Keratinocyte (primary cell): Measurements from ENCODE around the gene MT1B. TPM values are rescaled to one million over a fixed set of nuclear protein-coding genes. Genes with fewer than 3 reads are reported as not detected.
A peak's percentile ranks its signal among the peaks of the same experiment; 100 is the strongest.

Source experiments
- DNase-seq: peaks from one replicate; pipeline ENCODE4 v3.0.0-alpha.2; 2011; ENCODE audit warnings: low read depth, missing footprints, low spot score
- FAIRE-seq: peaks from 2 replicates; lab custom pipeline; 2011; peaks lifted over from hg19 to GRCh38; lab: Jason Lieb, UNC
- H2AFZ ChIP-seq: 2 replicates; pipeline ENCODE4 v1.6.0; 2012; ENCODE audit warnings: low read length, control low read depth, inconsistent platforms; ENCODE audit not compliant: control insufficient read depth
- H3K27ac ChIP-seq: 2 replicates; pipeline ENCODE4 v1.5.1; 2011; ENCODE audit warnings: low read length; ENCODE audit not compliant: control insufficient read depth, insufficient read depth
- H3K27me3 ChIP-seq: 3 replicates; pipeline ENCODE4 v1.6.0; 2011; ENCODE audit warnings: low read length; ENCODE audit not compliant: control insufficient read depth, insufficient read depth; ENCODE audit errors: extremely low read depth
- H3K36me3 ChIP-seq, 2 experiments: 2 replicates in 1 of 2; 3 replicates in 1 of 2; pipeline ENCODE4 v1.5.1; 2011; ENCODE audit warnings: low read length in 2 of 2, mild to moderate bottlenecking in 1 of 2; ENCODE audit not compliant: control insufficient read depth in 2 of 2, insufficient read depth in 2 of 2; ENCODE audit errors: extremely low read depth in 1 of 2
- H3K4me1 ChIP-seq: 3 replicates; pipeline ENCODE4 v1.5.1; 2011; ENCODE audit warnings: low read length; ENCODE audit not compliant: control insufficient read depth, insufficient read depth; ENCODE audit errors: extremely low read depth
- H3K4me2 ChIP-seq: 3 replicates; pipeline ENCODE4 v1.6.0; 2011; ENCODE audit warnings: low read depth, low read length; ENCODE audit not compliant: control insufficient read depth, insufficient read depth; ENCODE audit errors: extremely low read depth
- H3K4me3 ChIP-seq, 3 experiments: fragments of 200-600 bp in 1 of 3; sonication (generic) in 1 of 3; 2 replicates in 2 of 3; 3 replicates in 1 of 3; pipeline ENCODE4 v1.5.1; 2011 to 2016; ENCODE audit warnings: low read length in 3 of 3, mild to moderate bottlenecking in 3 of 3, control low read depth in 2 of 3, inconsistent platforms in 1 of 3, low read depth in 1 of 3, mixed read lengths in 1 of 3, mixed run types in 1 of 3, moderate library complexity in 1 of 3; ENCODE audit not compliant: control insufficient read depth in 2 of 3, insufficient read depth in 2 of 3; ENCODE audit errors: extremely low read depth in 1 of 3
- H3K79me2 ChIP-seq: 2 replicates; pipeline ENCODE4 v1.6.0; 2012; ENCODE audit warnings: low read length; ENCODE audit not compliant: control insufficient read depth, insufficient read depth
- H3K9ac ChIP-seq: 3 replicates; pipeline ENCODE4 v1.6.0; 2011; ENCODE audit warnings: low read length; ENCODE audit not compliant: control insufficient read depth, insufficient read depth; ENCODE audit errors: extremely low read depth
- H3K9me1 ChIP-seq: 3 replicates; pipeline ENCODE4 v1.6.0; 2011; ENCODE audit warnings: low read length; ENCODE audit not compliant: control insufficient read depth, insufficient read depth; ENCODE audit errors: extremely low read depth
- H3K9me3 ChIP-seq: 2 replicates; pipeline ENCODE4 v1.5.1; 2012; ENCODE audit warnings: low read depth, low read length; ENCODE audit not compliant: control insufficient read depth
- H4K20me1 ChIP-seq: 3 replicates; pipeline ENCODE4 v1.6.0; 2011; ENCODE audit warnings: low read length; ENCODE audit not compliant: control insufficient read depth, insufficient read depth; ENCODE audit errors: extremely low read depth
- CTCF ChIP-seq, 3 experiments: IDR thresholded peaks in 1 of 3; conservative IDR thresholded peaks in 1 of 3; optimal IDR thresholded peaks in 1 of 3; 2 replicates in 2 of 3; 3 replicates in 1 of 3; pipeline versions ENCODE3 to v1.5.1; 2011; ENCODE audit warnings: low read length in 3 of 3, mild to moderate bottlenecking in 3 of 3, moderate library complexity in 2 of 3, control low read depth in 1 of 3, inconsistent platforms in 1 of 3; ENCODE audit not compliant: insufficient read depth in 2 of 3; ENCODE audit errors: extremely low read depth in 1 of 3
- EZH2 ChIP-seq: IDR thresholded peaks from one replicate; pipeline ENCODE4 v1.6.1; 2012; ENCODE audit warnings: inconsistent platforms, mild to moderate bottlenecking, low read length, moderate library complexity
- dilution Hi-C: fragments of 300-500 bp; cut with MboI; formaldehyde crosslinking; loops from one replicate; pipeline ENCODE4 v1.7.0; 2020; ENCODE audit warnings: low sequenced_read_pairs; ENCODE audit not compliant: extremely low pct_ligation_motif_present
- polyA plus RNA-seq, 5 experiments: library from polyadenylated mRNA; depleted of rRNA in 3 of 5; stranded (reverse) in 3 of 5; stranded (forward) in 1 of 5; unstranded in 1 of 5; fragments of >200 nt; gene quantifications; 1 replicate in 1 of 5; 2 replicates in 3 of 5; 3 replicates in 1 of 5; pipeline versions ENCODE4 v1.2.1 to v1.2.3, GENCODE V29; 2011 to 2012; ENCODE audit warnings: missing spikeins in 2 of 5, low read depth in 1 of 5, low replicate concordance in 1 of 5

Gene MT1B
- polyA plus RNA-seq, 1 donor (not counting 4 experiments of a cell fraction or from before 2014, with no cell fraction given): not detected

DNA sequence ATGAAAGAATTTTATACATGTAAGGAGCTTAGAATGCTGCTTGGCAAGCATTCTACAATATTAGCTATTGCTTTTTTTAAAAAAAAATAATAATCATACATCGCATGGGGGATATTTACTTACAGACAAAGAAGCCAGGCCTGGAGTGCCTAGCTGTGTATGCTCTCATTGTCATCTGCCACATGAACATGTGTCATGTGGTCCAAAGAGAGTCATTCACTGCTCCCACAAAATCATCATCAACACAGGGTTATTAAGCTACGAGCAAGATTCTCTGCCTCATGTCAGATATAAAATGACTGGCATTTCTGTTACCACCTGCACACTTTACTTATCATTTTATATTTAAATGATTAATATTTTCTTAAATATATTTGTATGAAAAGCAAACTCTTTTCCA is 28.0 kb upstream of the MT1B start:
- dilution Hi-C loops: no loop called here
- TF ChIP-seq EZH2 (no peak), CTCF (optimal IDR thresholded peaks at IDR 0.05 in 1 of 3, IDR thresholded peaks at IDR 0.05 in 1 of 3, conservative IDR thresholded peaks at IDR 0.05 in 1 of 3; ENCODE audit: extremely low read depth in 1 of 3, insufficient read depth in 2 of 3, low read length in 3 of 3) (no peak)

DNA sequence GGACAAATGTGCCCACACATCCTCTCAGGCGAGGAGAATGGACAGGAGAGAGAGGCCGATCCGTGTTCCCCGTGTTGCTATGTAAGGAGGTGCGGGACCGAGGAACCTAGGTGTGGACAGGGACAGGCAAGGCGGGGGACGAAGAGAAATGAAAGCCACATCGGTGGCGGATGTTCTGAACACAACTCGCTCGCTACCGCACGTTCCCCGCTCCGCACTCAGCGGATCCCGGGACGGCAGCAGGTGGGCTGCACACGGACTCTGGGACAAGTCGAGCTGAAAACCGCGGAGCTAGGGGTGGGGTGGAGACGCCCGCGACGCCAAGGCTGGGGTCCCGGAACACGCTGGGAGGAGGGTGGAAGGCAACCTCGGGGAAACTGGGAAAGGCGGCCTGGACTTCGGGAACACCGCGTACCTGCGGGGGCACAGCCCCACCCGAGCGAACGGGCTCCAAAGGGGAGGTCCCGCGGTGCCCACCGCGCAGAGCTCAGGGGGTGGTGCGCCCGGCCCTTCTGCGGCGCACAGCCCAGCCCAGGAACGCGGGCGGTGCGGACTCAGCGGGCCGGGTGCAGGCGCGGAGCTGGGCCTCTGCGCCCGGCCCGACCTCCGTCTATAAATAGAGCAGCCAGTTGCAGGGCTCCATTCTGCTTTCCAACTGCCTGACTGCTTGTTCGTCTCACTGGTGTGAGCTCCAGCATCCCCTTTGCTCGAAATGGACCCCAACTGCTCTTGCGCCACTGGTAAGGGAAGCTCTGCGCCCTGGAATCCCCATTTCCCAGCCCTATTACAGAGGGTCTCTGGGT is 26.3 kb upstream of the MT1B start, which contains the start of gene MT1E:
TSS of gene MT1E (plus strand) at position 642 of the 803 bp plus-strand sequence. CDS start at position 713, 71 bp downstream.
- Histone ChIP-seq H3K9me1 (no peaks in the 10 kb centered on the region), H3K4me1 (peaks cover 10% of the 10 kb centered on the region), H4K20me1 (peaks cover 3% of the 10 kb centered on the region), H3K9me3 (no peaks in the 10 kb centered on the region), H3K9ac (peak within 1 kb of the TSS; percentile 69), H3K4me2 (peak within 1 kb of the TSS; percentile 91), H3K36me3 (no peaks in the 10 kb centered on the region), H2AFZ (peak within 1 kb of the TSS; percentile 69), H3K27ac (peak within 1 kb of the TSS; percentile 57), H3K4me3 (peak within 1 kb of the TSS; percentile 45 to 78 (median 67)), H3K27me3 (no peaks in the 10 kb centered on the region), H3K79me2 (peaks cover 9% of the 10 kb centered on the region)
- DNase-seq (no peak), FAIRE-seq (no peak)
- dilution Hi-C loops: no loop called here
- TF ChIP-seq CTCF (optimal IDR thresholded peaks at IDR 0.05 in 1 of 3, IDR thresholded peaks at IDR 0.05 in 1 of 3, conservative IDR thresholded peaks at IDR 0.05 in 1 of 3; ENCODE audit: extremely low read depth in 1 of 3, insufficient read depth in 2 of 3, low read length in 3 of 3) (no peak), EZH2 (no peak)

More for the DNA sequence above, 28.0 kb upstream of the MT1B start:
- no peak overlapping the region for H3K4me3 ChIP-seq
- FAIRE-seq (no peak), DNase-seq (no peak)
- peaks cover 10% of the 10 kb centered on the region for H3K4me1 ChIP-seq
- peaks cover 3% of the 10 kb centered on the region for H4K20me1 ChIP-seq
- H3K36me3 ChIP-seq: no peaks in the 10 kb centered on the region
- no peak overlapping the region for H3K9ac ChIP-seq
- no peak overlapping the region for H3K27ac ChIP-seq
- no peaks in the 10 kb centered on the region for H3K9me3 ChIP-seq
- H3K4me2 ChIP-seq: no peak overlapping the region
- no peaks in the 10 kb centered on the region for H3K27me3 ChIP-seq
- no peak overlapping the region for H2AFZ ChIP-seq
- peaks cover 9% of the 10 kb centered on the region for H3K79me2 ChIP-seq
- H3K9me1 ChIP-seq: no peaks in the 10 kb centered on the region
